Left ventricle myocardium superior (tissue), 1 donor: ENCODE data around the gene TAS2R31. TPM values are rescaled to one million over a fixed set of nuclear protein-coding genes. Genes with fewer than 3 reads are reported as not detected.

Experiments
- ATAC-seq: fragments of 200-7000 bp; cut with Tn5 transposase; one replicate; pipeline ENCODE4 v1.9.1; 2020; ENCODE audit warnings: mild to moderate bottlenecking, moderate library complexity
- DNase-seq: peaks from one replicate; pipeline ENCODE4 v3.0.0-alpha.2; 2020
- intact Hi-C: fragments of 100-400 bp; cut with micrococcal nuclease; formaldehyde crosslinking; loops from one replicate; pipeline ENCODE4 v1.11.0; 2022
- total RNA-seq: library from RNA; stranded (reverse); fragmentation: NEBNext Ultra II Directional; extraction: Animal tissue kit (Norgen Biotek cat#: 25700); gene quantifications from one replicate; pipeline ENCODE4 v1.2.1, GENCODE V29; 2021
- donor health status: DM: no; HTN: yes; CAD: no; lungs with severe emphysema.

TAS2R31 gene
- total RNA-seq, 1 donor from 2014 or later: 0.67 TPM

GRCh38 chr12:11015775-11016430 lies 15.3 kb downstream of the TAS2R31 start:
- intact Hi-C loops: no loop called here
- ATAC-seq: no peak

DNA sequence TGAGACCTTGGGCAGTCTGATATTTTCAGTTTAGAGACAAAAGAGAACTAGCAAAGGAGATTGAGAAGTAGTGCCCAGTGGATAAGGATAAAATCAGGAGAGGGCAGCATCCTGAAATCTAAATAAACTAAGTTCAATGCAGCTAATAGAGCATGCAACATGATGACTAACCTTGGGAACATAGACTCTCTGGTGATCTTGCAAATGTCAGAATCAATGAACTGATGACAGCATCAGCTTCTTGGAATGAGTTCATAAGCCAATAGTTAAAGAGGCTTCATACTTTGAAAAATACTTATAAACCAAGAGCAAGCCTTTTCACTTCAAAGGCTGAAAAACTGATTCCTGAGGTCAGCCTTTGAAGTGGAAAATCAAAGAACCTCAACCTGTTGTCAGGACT lies 17.0 kb downstream of the TAS2R31 start:
- ATAC-seq (no peak), DNase-seq (no peak)
- intact Hi-C loops: no loop called here

More at GRCh38 chr12:11015775-11016430, 15.3 kb downstream of the TAS2R31 start:
- no peak for DNase-seq

DNA sequence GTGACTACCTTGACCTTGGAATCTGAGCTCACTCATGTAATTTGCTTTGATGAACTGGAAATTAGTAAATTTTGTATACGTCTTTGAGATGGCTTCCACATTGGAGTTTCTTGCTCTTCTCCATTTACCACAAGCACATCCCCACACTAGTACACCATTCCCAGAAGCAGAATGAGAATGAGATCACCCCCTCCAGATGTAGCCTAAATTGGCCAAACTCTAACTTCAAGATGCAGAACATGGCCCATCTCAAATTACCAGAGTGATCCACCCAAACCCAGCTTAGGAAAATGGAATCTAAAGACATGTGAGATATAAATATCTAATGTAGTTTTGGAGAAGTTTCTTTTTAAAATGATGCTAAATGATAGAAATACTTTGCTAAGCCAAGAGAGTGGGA lies 23.6 kb downstream of the TAS2R31 start:
- intact Hi-C loops: no loop called here
- ATAC-seq (no peak), DNase-seq (no peak)

GRCh38 chr12:10998204-10998603 lies 33.0 kb downstream of the TAS2R31 start, which contains the start of gene TAS2R20:
Gene TAS2R20 (minus strand): TSS chr12:10998304. CDS start chr12:10997875, 429 bp downstream.
- no peak for ATAC-seq
- intact Hi-C loops: no loop called here
- DNase-seq: no peak

DNA sequence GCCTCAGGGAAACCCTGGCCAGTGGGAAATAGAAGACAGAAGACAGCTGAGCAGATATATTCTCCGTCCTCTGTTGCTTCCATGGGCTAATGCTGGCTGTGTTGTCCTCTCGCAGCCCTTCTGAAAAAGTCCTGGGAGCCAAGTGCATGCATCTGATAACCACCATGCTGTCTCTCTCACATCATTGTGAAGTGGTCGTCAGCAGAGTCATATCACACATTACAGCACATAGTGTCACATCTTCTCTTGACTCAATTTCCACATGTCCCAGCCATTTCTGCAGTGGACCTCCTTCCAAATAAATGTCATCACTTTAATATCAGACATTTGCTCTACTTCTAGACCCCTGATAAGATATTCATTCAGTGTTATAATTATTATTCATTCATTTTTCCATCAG lies 36.9 kb downstream of the TAS2R31 start:
- DNase-seq: no peak
- no peak for ATAC-seq
- intact Hi-C loops: no loop called here

GRCh38 chr12:10989107-10989506 lies 42.1 kb downstream of the TAS2R31 start:
- DNase-seq (no peak), ATAC-seq (no peak)
- intact Hi-C loops: no loop called here

DNA sequence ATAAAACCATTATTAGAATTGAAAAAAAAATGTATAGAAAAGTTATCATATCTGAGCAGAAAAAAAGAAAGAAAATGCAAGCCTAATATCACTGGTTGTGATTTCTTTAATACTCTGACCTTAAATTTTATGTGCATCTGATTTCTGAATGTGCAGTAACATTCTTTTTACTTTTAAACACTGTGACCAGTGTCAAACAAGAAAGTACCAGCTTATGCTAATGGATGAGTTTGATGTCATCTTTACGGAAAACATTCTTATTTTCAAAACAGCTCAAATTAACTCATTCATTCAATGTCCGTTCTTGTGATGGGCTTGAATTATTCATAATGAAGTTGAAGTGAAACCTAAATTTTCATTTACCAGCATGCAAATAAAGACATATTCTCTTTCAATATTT lies 44.4 kb downstream of the TAS2R31 start, which contains the start of gene TAS2R50:
TAS2R50 (minus strand) TSS at position 101 of the 400 bp plus-strand sequence; CDS start at position 49, 52 bp downstream.
- intact Hi-C loops: no loop called here
- no peak for ATAC-seq

DNA sequence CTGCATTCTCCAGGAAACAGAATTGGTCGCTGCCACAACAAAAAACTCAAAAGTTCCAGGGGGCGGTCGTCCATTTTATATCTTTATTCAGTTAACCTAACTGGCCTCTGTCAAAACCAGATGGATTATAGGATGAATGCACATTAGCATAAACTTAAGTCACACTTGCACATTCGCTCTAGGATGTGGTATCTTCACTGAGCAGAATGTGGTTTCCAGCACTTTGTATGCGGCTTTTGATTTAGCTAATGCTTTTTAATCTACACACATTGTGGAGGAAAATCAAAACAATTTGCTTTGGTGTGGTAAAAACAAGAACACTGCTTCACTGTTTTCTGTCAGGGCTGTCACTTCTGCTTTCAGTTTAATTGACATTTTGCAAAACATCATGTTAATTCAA lies 49.0 kb downstream of the TAS2R31 start:
- ATAC-seq (no peak), DNase-seq (no peak)
- intact Hi-C loops: no loop called here

More for the DNA sequence above, 44.4 kb downstream of the TAS2R31 start, which contains the start of gene TAS2R50:
- no peak for DNase-seq

Other genes starting within 250 kb of the TAS2R31 start
- gene TAS2R7, start 228.8 kb downstream of the TAS2R31 start, total RNA-seq: not detected
- gene TAS2R8, start 224.1 kb downstream of the TAS2R31 start, total RNA-seq: not detected
- not detected for gene TAS2R9, start 221.2 kb downstream of the TAS2R31 start, total RNA-seq
- not detected for gene TAS2R10, start 205.0 kb downstream of the TAS2R31 start, total RNA-seq
- 0.94 TPM for gene PRR4, start 181.9 kb downstream of the TAS2R31 start, total RNA-seq
- gene PRH1, start 147.2 kb downstream of the TAS2R31 start, total RNA-seq: 3.8 TPM
- gene TAS2R13, start 121.8 kb downstream of the TAS2R31 start, total RNA-seq: 0.30 TPM
- gene PRH2, start 102.2 kb downstream of the TAS2R31 start, total RNA-seq: not detected
- gene TAS2R14, start 92.1 kb downstream of the TAS2R31 start, total RNA-seq: 0.45 TPM
- gene TAS2R50, start 44.5 kb downstream of the TAS2R31 start, total RNA-seq: 0.25 TPM
- 0.42 TPM for gene TAS2R20, start 33.1 kb downstream of the TAS2R31 start, total RNA-seq
- gene TAS2R19, start 8.8 kb downstream of the TAS2R31 start, total RNA-seq: 0.77 TPM
- gene TAS2R46, start 30.9 kb upstream of the TAS2R31 start, total RNA-seq: 0.27 TPM
- not detected for gene TAS2R43, start 60.9 kb upstream of the TAS2R31 start, total RNA-seq
- gene TAS2R30, start 103.2 kb upstream of the TAS2R31 start, total RNA-seq: 0.72 TPM
- gene SMIM10L1, start 139.8 kb upstream of the TAS2R31 start, total RNA-seq: 13.7 TPM
- gene TAS2R42, start 155.5 kb upstream of the TAS2R31 start, total RNA-seq: not detected
- not detected for gene PRB3, start 238.3 kb upstream of the TAS2R31 start, total RNA-seq